Stimulated activated naive CD4-positive, alpha-beta T cell treated with Interleukin-2 at 50 U/mL for 16 hours (primary cell): ENCODE results near the gene PSG7.
"Not testable (repeated sequence)": the region's sequence is repeated elsewhere in the genome, so short reads cannot be mapped to it uniquely, and the experiment has no call there.

Experiments used
- DNase-seq: peaks from one replicate; lab custom pipeline; 2025; lab: John Stamatoyannopoulos, UW

Gene PSG7

DNA sequence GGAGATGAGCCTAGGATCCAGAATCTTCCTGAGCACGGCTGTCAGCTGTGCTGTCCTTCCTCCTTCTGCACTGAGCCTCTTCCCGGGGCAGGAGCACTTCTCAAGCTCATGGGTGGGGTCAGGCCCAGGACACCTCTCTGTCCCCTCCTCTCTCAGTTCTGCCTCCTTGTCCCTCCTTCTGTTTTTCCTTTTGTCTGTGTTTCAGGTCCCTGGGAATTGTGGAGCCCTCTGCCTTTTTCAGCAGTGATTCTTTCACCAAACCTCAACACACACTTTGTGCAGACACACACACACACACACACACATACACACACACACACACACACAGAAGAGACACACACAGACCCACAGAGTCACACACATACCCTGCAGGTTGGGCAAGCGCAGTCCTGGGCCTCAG lies at the start of gene PSG7:
TSS of gene PSG7 (minus strand) at position 101 of the 400 bp plus-strand sequence. CDS start 131 bp downstream, outside the sequence.
- not testable (repeated sequence) for DNase-seq

- DNase-seq = no peak
These were observed 48.6 kb upstream of the PSG7 start for GRCh38 chr19:42985588-42985987.

- not testable (repeated sequence) for DNase-seq
These were observed 45.1 kb upstream of the PSG7 start for GRCh38 chr19:42982111-42982510.

- not testable (repeated sequence) for DNase-seq
These were observed 34.4 kb upstream of the PSG7 start for GRCh38 chr19:42971451-42971850.

DNA sequence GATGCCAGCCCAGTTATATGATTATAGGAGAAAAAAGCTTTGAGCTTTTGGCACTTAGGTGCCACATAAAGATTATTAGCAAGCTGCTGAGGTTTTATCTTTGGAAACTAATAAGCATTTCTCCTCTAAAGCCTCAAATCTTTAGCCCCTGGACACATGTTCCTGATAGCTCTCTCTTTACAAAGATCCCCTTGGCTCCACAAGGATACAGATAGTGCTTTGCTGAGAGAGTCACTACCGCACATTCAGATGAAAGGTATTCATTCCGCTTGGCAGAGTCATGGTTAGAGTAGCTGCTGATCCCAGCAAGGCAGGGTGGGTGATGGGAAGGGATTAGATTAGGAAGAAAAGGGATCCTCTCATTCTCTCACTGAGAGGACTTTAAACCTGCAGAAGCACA lies 28.2 kb upstream of the PSG7 start:
- DNase-seq = no peak

- no peak for DNase-seq
These were observed 24.1 kb upstream of the PSG7 start for GRCh38 chr19:42961119-42961518.

GRCh38 chr19:42952126-42952525 lies 15.1 kb upstream of the PSG7 start:
- not testable (repeated sequence) for DNase-seq

DNA sequence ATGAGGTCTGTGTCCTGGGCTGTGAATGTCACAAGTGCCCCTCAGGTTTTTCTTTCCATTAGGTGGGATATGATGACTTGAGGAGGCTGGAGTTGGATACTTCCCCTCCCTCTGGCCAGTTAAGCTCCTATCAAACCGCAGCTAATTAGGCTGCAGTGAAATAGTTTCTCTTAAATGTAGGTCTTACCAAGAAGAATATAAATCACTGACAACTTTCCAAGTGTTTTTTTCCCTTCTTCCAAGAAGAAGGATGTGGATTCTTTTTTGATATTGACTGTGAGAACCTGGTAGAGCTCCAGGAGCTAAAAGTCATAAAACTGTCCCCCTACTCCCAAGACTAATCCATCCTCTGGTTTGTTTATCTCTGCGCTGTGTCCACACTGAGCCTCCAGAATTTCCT lies 14.5 kb upstream of the PSG7 start:
- not testable (repeated sequence) for DNase-seq

DNA sequence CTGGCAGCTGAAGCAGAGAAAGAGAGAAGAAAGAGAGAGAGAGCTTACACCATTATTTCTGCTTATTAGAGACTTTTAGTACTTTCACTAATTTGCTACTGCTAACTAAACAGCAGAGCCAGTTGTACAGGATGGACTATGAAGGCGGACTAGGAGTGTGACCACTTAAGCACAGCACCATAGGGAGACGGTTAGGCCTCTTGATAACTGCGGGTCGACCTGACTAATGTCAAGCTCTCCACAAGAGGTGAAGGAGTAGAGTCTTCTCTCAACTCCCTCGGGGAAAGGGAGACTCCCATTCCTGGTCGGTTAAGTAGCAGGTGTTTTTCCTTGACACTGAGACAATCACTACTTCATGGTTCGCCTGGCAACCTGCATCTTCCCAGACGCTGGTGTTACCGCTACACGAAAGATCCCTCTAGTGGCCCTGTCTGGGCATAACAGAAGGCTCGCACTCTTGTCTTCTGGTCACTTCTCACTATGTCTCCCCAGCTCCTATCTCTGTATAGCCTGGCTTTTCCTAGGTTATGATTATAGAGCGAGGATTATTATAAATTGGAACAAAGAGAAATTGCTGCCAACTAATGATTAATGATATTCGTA lies 5.3 kb upstream of the PSG7 start:
- no peak for DNase-seq

DNA sequence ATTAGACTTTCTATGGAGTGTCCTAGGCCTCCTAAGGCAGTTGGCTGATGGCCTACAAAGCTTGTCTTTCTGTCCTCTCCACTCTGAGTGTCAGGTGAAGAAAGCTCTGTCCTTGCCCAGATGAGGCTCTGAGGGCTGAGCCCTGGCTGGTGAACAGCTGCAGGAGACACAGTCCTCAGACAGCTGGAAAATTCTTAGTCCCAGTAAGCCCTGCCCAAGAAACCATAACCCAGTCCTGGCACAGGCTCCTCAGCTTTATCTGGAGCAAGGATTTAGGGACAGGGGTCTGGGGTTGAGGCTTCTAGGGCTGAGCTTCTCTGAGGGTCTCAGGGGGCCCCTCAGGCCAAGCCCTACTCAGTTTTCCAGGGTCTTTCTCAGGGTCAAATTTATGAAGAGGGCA lies 2.3 kb downstream of the PSG7 start:
- not testable (repeated sequence) for DNase-seq

DNA sequence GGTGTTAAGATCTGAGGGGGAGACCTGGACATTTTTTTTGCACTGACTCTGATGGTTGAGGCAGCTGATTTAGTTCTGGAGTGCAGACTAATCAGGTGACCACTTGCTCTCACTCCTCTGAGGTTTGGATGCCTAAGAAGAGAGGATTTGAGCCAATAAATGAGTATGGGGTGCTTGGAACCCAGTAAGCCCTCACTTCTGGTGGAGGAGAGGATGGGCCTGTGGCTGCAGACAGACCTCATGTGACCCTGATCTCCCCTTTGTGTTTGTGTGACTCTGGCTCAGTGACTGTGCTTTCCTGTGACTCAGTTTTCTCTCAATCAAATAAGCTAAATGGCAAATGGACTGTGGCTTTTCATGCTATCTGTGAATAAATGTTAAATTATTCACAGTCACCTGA lies 2.8 kb downstream of the PSG7 start:
- not testable (repeated sequence) for DNase-seq

DNA sequence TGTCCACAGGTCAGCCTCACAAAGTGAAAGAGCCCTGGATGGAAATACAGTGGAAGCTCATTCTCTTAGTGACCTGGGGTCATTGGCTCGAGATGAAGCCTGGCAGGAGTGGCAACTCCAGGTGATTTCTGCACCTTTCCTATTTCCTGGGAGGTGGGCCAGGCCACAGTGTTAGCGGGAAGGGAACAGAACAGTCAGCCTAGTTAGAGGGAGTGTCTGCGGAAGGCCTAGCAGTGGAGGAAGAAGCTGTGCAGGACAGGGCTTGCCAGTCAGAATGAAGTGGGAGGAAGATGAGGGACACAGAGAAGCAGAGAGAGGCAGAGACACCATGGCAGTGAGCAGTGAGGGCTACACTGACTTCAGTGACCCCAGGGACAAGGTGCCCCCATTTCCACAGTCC lies 3.6 kb downstream of the PSG7 start:
- not testable (repeated sequence) for DNase-seq

- DNase-seq = not testable (repeated sequence)
These were observed 4.4 kb downstream of the PSG7 start for GRCh38 chr19:42932485-42933101.

- DNase-seq = not testable (repeated sequence)
These were observed 6.8 kb downstream of the PSG7 start for GRCh38 chr19:42930214-42930613.

DNA sequence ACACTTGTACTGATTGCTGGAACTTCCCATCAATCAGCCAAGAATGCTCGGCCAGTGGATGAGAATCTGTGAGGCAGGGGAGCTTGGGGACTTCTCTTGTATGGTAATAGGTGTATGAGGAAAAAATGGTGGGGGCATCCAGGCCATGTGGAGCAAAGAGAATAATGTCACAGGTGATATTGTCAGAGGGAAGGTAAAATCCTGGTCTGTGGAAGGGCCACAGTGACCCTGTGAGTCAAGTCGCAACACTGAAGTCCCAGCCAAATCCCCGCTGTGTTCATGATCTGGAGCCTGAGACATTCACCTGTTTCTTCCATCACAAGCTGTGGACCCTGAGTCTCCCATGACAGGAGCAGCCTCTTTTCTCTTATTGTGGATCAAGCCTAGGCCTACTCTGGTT lies 8.1 kb downstream of the PSG7 start:
- no peak for DNase-seq

DNA sequence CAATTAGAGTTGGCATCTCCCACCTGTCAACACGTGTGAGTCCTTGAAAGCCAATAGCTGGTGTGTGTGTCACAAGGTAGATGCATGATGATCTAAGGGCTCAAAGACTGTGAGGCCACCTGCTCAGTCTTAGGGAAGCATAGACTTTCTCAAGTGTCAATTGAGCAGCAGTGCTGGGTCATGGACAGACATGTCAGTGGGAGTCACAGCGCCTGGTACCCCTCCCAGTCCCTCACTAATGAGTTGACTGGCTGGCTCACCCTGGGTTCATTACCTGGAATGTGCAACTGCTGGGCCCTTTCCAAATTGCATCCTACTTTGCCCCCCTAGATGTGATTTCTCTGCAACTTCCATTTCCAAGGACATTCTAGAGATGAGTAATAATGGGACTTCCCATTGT lies 10.2 kb downstream of the PSG7 start:
- DNase-seq = no peak

DNA sequence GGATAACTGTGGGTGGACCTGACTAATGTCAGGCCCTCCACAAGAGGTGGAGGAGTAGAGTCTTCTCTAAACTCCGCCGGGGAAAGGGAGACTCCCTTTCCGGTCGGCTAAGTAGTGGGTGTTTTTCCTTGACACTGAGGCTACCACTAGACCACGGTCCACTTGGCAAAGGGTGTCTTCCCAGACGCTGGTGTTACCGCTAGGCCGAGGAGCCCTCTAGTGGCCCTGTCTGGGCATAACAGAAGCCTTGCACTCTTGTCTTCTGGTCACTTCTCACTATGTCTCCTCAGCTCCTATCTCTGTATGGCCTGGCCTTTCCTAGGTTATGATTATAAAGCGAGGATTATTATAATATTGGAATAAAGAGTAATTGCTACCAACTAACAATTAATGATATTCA lies 13.9 kb downstream of the PSG7 start:
- not testable (repeated sequence) for DNase-seq

- not testable (repeated sequence) for DNase-seq
These were observed 16.0 kb downstream of the PSG7 start for GRCh38 chr19:42920971-42921370.

DNA sequence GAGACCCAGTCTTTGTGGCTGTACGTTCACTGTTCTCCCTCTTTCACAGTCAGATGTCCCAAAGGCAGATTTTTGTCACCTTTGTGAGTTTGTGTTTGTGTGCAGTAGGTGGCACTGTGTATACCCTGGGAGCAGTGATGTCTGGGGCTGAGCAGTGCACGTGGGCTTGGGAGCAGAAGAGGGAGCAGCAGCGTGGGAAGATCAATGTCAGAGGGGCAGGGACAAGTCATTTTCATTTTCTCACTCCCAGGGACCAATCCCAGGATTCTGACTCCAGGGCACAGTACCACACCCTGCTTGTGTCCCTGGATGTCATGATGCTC lies 17.3 kb downstream of the PSG7 start:
- no peak for DNase-seq

GRCh38 chr19:42919070-42919756 lies 17.8 kb downstream of the PSG7 start:
- DNase-seq = not testable (repeated sequence)

GRCh38 chr19:42918377-42919069 lies 18.5 kb downstream of the PSG7 start:
- not testable (repeated sequence) for DNase-seq

GRCh38 chr19:42917634-42918033 lies 19.4 kb downstream of the PSG7 start, which contains the start of gene PSG6:
Gene PSG6 (minus strand): TSS chr19:42917894. CDS start chr19:42917792, 102 bp downstream.
- not testable (repeated sequence) for DNase-seq

DNA sequence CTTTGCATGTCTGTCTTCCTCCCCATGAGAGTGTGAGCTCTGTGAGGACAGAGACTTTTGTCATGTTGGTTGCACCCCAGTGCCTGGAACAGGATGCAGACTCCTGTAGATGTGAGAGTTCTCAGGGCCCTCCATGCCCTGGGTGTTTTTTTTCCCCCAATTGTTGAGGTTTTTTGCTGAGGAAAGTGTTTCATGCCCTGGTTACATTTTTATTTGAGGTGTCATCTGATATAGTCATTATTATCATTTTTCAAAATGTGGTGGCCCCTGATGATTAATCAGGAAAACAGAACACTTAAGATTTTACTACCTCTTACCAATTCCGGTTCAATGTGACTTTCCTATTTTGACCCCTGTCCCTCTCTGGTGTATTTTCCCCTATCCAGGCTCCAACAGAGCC lies 20.1 kb downstream of the PSG7 start:
- DNase-seq = not testable (repeated sequence)
